Fibroblast of lung (primary cell): ENCODE data around the gene PCDHGC4.

ENCODE experiments used
- EZH2 ChIP-seq: IDR thresholded peaks from 2 replicates; pipeline ENCODE4 v1.5.1; 2012; ENCODE audit warnings: low read length, control low read depth, mild to moderate bottlenecking; ENCODE audit errors: missing control alignments
- TF ChIP-seq, protein P1 (sequence below), 2 donors: IDR thresholded peaks in 1 of 2; conservative IDR thresholded peaks in 1 of 2; 1 replicate in 1 of 2; 2 replicates in 1 of 2; pipeline ENCODE4 v1.5.1; 2011 to 2012; ENCODE audit warnings: low read length in 2 of 2, control low read depth in 1 of 2, inconsistent platforms in 1 of 2, low read depth in 1 of 2, mild to moderate bottlenecking in 1 of 2

DNA sequence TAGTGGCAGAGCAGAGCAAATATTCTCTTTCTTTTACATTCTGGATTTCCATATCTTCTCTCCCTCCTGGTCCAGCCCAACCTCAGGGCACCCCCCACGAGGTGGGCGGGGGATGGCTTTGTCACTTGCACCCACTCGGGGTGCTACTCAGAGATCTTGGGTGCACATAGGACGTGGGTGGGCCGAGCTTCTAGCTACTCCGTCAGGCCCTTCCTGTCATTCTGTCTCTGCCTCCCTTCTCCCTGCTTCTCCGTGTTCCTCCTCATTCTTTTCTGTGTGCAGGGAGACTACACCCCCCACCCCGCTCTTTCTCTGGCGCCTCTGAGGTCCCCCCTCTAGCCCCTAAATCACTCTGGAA lies 23.6 kb downstream of the PCDHGC4 start:
- TF ChIP-seq, protein P1, sequence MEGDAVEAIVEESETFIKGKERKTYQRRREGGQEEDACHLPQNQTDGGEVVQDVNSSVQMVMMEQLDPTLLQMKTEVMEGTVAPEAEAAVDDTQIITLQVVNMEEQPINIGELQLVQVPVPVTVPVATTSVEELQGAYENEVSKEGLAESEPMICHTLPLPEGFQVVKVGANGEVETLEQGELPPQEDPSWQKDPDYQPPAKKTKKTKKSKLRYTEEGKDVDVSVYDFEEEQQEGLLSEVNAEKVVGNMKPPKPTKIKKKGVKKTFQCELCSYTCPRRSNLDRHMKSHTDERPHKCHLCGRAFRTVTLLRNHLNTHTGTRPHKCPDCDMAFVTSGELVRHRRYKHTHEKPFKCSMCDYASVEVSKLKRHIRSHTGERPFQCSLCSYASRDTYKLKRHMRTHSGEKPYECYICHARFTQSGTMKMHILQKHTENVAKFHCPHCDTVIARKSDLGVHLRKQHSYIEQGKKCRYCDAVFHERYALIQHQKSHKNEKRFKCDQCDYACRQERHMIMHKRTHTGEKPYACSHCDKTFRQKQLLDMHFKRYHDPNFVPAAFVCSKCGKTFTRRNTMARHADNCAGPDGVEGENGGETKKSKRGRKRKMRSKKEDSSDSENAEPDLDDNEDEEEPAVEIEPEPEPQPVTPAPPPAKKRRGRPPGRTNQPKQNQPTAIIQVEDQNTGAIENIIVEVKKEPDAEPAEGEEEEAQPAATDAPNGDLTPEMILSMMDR (conservative IDR thresholded peaks at IDR 0.05 in 1 of 2, IDR thresholded peaks at IDR 0.05 in 1 of 2; ENCODE audit: low read depth in 1 of 2, low read length in 2 of 2) = no peak
- no peak for TF ChIP-seq EZH2
